Measurements from ENCODE around the gene NR2E1. TPM values are rescaled to one million over a fixed set of nuclear protein-coding genes. Genes with fewer than 3 reads are reported as not detected.

Gene NR2E1
- total RNA-seq = not detected
- long read RNA-seq = 0 reads

DNA sequence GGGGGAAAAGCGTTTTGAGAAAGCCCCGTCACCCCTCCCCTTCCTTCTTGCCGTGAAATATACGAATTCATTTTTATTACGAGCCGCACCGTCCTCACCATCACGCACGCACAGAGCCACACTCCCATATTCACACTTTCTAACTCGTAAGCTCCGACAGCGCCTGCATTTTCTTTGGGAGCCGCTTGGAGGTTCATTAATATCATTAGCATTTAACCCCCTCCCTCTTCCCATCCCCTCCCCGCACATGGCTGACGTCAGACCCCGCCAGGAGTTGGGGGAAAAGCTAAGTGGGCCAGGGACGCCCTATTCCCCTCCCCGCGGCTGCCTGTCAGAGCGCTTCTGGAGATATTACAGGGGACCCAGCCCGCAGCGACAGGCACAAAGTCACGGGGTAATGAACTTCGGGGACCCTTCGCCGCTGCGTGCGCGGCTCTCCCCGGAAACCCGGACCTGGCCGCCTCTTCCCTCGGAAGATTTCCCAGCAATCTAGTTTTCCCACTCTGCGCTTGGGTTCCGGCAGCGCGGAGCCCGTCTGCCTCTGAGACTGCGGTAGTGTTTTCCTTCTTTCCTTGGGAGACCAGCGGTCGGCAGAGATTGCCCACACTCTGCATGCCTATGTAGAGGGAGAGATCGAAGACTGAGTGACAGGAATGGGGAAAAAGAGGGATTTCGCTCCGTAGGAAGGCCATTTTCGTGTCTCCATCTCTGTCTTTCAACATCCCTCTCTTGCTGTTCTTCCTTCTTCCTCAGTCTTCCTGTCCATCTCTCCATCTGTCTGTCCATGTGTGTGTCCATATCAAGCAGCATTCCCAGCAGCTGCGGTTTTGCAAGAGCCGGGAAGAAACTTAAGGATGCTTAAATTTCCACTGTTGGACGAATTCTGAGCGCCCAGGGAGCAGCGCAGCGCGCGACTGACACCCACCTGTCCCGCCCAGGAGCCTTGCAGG lies at the start of gene NR2E1:
Gene NR2E1 (plus strand): TSS at position 309 of the 950 bp plus-strand sequence. CDS start 744 bp downstream, outside the sequence.
- intact Hi-C loops (cut with DNase I) = no loop called here
- Histone ChIP-seq H3K9me3 (no peaks in the 10 kb centered on the region), H3K27ac (no peak within 1 kb of the TSS), H3K4me1 (peaks cover 59% of the 10 kb centered on the region), H3K27me3 (ENCODE audit: low read depth) (peaks cover 100% of the 10 kb centered on the region), H3K36me3 (no peaks in the 10 kb centered on the region), H3K4me3 (no peak within 1 kb of the TSS)
- ATAC-seq = no peak
- DNase-seq = no peak
- TF ChIP-seq, protein P1, sequence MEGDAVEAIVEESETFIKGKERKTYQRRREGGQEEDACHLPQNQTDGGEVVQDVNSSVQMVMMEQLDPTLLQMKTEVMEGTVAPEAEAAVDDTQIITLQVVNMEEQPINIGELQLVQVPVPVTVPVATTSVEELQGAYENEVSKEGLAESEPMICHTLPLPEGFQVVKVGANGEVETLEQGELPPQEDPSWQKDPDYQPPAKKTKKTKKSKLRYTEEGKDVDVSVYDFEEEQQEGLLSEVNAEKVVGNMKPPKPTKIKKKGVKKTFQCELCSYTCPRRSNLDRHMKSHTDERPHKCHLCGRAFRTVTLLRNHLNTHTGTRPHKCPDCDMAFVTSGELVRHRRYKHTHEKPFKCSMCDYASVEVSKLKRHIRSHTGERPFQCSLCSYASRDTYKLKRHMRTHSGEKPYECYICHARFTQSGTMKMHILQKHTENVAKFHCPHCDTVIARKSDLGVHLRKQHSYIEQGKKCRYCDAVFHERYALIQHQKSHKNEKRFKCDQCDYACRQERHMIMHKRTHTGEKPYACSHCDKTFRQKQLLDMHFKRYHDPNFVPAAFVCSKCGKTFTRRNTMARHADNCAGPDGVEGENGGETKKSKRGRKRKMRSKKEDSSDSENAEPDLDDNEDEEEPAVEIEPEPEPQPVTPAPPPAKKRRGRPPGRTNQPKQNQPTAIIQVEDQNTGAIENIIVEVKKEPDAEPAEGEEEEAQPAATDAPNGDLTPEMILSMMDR (IDR thresholded peaks at IDR 0.05) = no peak

DNA sequence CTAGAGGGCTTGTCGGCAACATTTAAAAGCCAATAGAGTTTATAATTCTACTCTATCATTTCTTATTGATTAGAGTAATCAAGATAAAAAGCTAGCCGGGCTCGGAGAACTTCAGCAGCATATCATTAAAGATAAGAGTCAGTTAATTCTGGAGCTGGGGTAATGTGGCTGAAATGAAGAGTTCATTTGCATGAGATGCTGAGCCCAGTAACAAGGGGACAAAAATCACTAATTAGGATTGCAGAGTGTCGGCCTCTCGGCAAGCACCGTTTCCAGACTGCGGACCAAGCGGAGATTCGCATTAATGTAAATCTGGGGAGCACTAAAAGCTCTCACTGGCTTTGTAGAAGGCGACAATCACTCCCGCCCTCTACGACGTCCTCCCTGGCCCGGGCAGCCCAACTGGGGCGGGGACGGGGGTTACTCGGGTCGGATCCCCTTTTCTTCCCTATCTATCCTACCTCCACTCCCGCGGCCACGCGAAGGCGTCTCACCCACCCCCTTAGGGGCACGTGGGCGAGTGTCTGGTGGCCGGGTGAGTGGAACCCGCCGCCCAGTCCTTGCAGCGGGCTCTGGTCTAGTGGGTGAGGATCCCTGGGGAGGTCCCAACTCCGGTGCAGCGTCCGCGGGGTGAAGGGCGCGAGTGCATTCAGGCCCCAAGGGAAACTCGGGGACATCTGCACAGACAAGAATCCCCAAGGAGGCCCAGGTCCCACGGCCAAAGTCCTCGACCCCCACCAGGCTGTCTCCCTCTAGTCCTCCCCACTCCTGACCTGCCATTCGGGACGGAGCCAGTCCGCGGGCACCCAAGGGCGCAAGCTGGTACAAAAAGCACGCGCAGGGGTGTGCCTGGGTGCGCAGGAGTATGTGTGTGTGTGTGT lies 49.0 kb upstream of the NR2E1 start:
- intact Hi-C loops (cut with DNase I) = loop anchor here (10.0 kb wide), 1 partner anchor 378 kb away; no protein-coding TSS in a partner anchor
- no peak for DNase-seq
- no peak overlapping the region for H3K27ac ChIP-seq

DNA sequence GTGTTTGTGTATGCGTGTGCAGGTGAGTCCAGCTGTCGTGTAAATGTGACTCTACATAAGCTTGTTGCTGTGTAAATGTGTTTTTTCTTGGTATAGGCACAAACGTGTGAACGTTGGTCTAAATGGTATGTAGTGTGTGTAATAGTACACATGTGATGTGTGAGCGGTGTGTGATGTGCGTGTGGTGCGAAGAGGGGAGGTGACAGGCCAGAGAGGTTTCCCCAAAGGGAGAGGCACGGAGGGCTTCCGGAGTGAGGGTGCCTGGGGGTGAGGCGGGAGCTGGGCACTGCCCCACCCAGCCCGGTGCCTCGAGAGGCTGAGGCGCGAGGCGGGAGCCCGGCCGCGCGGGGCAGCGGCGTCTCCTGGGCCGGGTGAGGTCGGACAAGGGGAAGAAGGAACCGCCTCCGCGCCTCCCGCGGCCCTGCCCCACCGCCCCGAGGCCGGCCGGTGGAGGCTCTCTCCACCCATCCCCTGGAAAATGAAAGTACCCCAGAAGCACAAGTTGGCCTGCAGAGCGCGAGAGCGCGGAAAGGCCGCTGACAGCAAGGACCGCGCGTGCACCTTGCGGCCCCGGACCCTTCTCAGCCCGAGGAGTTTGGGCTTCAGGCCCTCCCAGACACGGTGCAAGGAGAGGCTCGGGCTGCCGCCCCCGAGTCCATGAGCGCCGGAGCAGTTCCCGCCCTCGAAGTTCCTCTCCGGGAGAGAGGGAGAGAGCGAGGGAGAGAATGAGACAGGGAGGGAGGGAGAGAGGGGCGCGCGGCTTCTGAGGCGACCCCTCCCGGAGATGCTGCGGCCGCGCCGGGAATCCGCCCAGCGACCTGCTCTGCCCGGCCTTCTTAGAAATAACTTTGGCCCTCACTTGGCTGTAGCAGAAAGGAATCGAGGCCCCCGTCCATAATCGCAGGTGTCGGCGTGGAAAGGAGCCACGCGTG lies 48.1 kb upstream of the NR2E1 start:
- DNase-seq (peak; percentile 69), ATAC-seq (peak; percentile 71 to 76)
- H3K27me3 ChIP-seq (ENCODE audit: low read depth) = peaks cover 94% of the 10 kb centered on the region
- H3K36me3 ChIP-seq = no peaks in the 10 kb centered on the region
- TF ChIP-seq, protein P1 (IDR thresholded peaks at IDR 0.05) = peak; percentile 11
- H3K4me1 ChIP-seq = peaks cover 53% of the 10 kb centered on the region
- no peaks in the 10 kb centered on the region for H3K9me3 ChIP-seq
- peak overlapping the region; percentile 82 for H3K4me3 ChIP-seq
- intact Hi-C loops (cut with DNase I) = loop anchor here (10.0 kb wide), 1 partner anchor 377 kb away; no protein-coding TSS in a partner anchor
- no peak overlapping the region for H3K27ac ChIP-seq

More for the DNA sequence above, 49.0 kb upstream of the NR2E1 start:
- Histone ChIP-seq H3K9me3 (no peaks in the 10 kb centered on the region), H3K27me3 (ENCODE audit: low read depth) (peaks cover 94% of the 10 kb centered on the region), H3K4me1 (peaks cover 53% of the 10 kb centered on the region), H3K4me3 (peak overlapping the region; percentile 82), H3K36me3 (no peaks in the 10 kb centered on the region)
- TF ChIP-seq, protein P1 (IDR thresholded peaks at IDR 0.05) = no peak
- ATAC-seq = peak; percentile 1 to 2

DNA sequence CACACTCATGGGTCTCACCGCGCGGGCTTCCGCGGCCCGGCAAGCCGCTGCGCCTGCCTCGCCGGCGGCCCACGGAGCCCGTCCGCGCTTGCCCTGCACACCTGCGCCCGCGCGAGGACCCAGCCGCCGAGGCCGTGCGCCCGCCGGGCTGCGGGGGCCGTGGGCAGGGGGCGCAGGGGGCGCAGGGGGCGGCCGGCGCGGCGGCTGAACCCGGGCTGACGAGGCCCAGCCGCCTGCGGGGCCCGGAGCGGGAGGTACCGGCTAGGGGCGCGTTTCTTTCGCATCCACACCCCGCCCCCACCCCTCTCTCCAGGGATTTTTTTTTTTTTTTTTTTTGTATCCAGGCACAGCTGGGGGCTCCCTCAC lies 47.5 kb upstream of the NR2E1 start:
- DNase-seq (no peak), ATAC-seq (peak in 1 of 2 donors; percentile 11)
- intact Hi-C loops (cut with DNase I) = loop anchor here (10.0 kb wide), 1 partner anchor 376 kb away; no protein-coding TSS in a partner anchor
- TF ChIP-seq, protein P1 (IDR thresholded peaks at IDR 0.05) = no peak
- Histone ChIP-seq H3K27me3 (ENCODE audit: low read depth) (peaks cover 96% of the 10 kb centered on the region), H3K4me3 (peak overlapping the region; percentile 82), H3K27ac (no peak overlapping the region), H3K36me3 (no peaks in the 10 kb centered on the region), H3K9me3 (no peaks in the 10 kb centered on the region), H3K4me1 (peaks cover 49% of the 10 kb centered on the region)
